NOMO-1 (cell line): ENCODE measurements around the gene ST6GALNAC6.
A peak's percentile ranks its signal among the peaks of the same experiment; 100 is the strongest.

Experiments used
- DNase-seq, 2 experiments: peaks; one replicate each; lab custom pipeline; 2025; ENCODE audit not compliant: unreplicated experiment in 2 of 2; lab: John Stamatoyannopoulos, UW

Gene ST6GALNAC6

DNA sequence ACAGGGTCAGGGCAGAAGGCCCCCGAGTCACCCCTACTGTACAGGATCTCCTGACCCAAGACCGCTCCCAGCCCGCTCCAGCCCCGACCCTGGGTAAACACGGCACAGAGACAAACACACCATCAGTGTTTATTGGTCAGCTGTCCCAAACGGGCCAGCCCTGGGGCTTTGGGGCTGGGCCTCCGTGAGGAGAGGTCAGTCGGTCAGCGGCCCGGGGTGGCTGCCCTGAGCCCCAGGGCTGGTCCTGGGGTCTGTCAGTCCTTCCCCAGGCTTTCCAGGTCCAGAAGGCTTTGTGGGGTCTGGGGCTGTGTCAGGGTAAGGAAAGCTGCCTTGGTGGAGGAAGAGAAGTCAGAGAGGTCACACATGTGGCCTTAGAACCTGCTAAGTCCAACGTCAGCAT is 35.6 kb upstream of the ST6GALNAC6 start:
- no peak for DNase-seq

DNA sequence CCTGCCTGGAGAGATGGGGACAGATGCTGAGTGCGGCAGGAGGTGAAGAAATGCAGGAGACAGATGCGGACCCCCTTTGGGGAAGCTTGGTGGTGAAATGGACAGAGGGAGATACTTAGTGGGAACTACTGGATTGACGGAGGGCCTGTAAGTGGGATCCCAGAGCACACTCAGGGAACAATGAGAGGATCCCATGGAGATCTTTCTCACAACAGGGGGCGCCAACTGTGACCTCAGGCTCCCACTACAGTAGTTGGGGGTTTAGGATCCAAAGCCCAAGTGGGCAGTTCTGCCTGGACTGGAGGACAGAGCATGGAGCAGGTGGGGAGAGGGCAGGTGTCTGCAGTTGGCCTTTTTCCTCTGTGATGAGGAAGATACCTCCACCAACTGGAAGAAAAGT is 34.8 kb upstream of the ST6GALNAC6 start:
- no peak for DNase-seq

DNA sequence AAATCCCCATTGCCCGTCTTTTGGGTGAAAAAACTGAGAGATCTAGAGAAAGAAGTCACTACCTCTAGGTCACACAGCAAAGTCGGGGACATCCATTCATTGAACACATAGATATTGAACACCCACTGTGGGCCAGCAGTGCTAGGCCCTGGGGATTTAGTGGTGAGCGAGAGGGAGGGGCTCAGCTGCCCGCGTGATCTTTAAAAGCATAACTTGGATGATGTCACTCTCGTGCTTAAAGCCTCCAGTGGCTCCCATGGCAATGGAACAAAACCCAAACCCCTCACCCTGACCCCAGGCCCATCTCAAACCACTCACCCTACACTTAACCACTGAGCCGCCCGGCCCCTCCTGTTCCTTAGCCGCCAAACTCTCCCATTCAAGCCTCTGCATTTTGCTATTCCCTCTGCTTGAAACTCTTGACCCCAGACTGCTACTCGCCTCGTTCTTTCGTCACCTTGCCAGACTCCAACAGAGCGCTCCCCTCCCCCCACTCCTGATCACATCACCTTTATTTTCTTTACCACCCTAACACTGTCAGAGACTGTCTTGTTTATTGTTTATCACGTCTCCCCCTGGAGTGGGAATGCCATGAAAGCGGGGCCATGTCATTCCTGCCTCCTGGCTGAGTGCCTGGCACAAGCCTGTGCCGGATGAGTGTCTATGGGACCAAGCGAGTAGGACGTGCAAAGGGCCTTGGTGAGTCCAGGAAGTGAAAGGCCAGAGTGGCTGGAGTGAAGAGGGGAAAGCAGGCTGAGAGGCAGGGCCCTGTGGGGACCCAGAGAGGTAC is 31.9 kb upstream of the ST6GALNAC6 start:
- DNase-seq = peak in 1 of 2 experiments; percentile 28

DNA sequence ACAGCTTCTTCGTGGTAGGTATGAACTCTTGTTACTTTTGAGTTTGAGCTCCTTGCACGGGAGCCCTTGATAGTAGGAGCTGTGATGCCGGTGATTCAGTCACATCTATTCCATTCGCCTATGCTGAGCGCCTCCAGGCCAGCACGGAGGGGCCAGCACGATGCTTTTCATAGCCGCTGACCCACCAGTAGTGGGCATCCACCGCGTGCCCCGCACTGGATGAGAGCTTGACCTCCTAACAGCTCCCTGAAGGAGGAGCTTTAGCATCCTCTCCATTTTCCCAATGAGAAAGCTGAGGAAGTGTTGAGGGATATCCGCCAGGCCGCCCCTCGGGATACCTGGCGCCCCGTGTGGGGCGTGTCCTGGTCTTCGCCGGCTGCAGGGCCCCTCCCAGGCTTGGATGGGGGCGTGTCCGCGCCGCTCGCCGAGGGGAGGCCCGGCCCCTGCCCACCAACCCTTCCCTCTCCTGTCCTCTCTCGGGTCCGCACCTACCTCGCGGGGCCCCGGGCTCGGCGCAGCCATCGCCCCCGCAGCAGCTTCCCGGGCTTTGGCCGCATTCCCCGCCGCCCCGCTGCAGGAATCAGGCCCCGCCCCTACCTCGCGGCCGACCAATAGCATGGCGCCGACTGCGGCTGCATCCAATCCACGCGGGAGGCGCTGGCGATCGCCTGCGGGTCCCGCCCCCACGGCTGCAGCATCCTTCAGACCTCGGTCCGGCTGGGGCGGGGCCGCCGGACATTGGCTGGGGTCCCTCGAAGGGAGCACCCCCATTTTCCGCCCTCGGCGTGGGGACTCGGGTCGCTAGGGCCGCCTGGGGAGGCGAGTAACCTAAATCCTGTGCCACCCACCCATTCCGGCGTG is 31.1 kb upstream of the ST6GALNAC6 start, which contains the start of gene PIP5KL1:
Gene PIP5KL1 (minus strand): TSS at position 547 of the 861 bp plus-strand sequence. CDS start 25 bp downstream, at position 522.
- DNase-seq = peak; percentile 51 to 57

DNA sequence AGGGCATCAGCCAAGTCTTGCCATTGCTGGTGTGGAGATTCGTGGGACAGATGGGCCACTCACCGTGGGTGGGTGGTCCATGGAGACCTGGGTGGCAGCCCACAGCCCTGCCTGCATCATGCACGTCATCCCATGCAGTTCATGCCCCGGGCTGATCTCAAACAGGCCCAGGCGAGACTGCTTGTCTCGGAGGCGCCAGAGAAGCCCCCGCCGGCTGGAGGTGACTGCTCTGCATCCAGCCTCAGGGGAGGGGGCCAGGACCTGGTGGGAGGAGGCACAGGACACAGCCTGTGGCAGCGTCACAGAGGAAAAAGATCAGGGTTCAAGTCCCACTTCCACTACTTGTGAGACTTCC is 30.2 kb upstream of the ST6GALNAC6 start:
- no peak for DNase-seq

DNA sequence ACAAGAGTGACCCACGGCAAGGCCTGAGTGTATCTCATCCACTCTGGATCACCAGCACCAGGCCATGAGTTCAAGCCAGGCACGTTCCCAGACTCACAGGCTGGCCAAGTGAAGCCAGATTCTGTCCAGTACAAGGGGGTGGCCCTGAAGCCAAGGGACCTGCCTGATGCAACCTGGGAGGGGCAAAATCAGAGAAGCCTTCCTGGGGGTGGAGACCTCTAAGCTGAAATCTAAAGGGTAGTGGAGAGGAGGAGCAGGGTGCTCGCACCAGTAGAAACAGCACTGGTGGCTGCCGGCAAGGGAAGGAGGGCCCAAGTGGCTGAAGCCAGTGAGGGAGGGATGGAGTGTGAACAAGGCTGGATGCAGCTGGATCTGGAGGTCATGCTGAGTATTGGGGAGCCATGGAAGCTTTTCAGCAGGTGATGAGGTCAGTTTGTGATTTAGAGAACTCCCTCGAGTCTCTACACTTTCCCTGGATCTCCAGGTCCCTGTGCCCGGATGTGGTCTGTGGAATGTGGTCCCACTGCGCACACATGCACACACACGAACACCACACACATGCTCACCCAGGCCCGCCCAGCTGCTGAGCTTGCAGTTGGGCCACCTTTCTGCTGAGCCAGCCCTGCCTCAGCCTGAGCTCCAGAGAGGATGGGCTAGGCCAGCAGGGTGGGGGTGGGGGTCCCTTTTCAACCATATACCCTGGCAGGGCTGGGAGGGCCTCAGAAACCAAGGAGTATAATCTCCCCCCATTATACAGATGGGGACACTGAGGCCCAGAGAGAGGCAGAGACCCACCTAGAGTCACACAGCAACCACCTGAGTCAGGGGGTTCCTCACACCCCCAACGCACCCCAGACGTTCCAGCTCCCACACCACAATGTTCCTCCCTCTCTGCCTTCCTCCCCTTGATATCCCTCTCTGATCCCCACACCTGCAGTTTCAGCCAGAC is 29.5 kb upstream of the ST6GALNAC6 start:
- no peak for DNase-seq

DNA sequence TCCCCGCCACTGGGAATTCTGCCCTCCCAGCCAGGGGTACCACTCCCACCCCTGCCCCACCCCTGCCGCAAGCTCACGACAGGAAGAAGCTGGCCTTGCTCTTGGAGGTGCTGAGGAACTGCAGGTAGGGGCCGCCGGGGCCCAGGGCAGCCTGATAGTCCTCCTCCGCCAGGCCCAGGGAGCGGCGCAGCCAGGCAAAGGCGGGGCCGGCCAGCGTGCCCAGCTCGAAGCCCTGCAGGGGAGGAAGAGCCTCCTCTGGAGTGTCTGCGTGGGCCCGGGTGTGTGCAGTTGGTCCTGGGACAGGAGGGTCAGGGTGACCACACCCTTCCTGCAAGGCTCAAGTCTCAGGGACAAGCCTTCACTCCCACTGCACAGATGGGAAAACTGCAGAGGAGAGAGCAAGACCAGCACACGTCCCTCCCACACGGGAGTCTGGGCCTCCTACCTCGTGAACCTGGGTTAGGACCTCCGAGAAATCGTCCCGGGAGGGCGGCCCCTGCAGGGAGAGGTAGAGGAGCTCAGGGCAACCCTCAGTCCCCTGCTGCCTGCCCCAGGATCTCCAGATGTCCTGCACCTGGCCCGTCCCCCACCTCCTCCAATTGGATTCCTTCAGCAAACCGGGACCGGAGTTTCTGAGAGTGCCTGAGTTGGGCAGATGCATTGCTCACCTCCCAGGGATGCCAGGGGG is 28.7 kb upstream of the ST6GALNAC6 start:
- no peak for DNase-seq

DNA sequence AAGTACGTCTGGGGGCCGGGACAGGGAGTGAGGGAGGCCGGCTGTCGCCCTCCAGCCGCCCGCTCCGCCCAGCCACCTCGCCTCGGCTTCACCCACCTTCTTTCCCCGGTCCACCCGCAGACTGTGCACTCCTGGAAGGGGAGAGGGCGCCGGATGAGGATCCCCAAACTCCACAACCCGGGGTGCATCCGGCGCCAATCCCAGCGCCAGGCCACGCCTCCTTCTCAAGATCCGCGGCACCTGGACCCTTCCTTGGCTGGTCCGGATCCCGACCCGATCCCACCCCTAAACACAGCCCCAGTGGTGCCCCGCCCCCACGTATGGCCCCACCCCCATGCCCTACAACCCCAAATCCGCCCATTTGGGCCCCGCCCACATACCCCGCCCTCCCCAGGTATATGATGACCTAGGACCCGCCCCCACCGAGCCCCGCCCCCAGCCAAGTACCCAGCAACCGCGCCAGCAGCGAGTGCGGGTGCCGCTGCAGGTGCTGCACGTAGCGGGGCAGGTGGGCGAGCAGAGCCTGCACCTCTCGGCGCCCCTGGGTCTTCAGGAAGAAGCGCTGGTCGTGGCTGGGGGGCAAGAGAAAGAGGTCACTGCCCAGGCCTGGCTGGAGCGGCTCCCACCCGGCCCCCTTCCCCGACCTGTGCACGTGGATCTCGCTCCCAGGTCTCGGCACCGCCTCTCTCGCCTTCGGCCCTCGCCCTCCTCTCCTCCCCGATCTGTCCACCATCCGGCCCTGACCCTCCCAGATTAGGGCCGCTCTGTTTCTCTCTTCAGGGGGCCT is 28.0 kb upstream of the ST6GALNAC6 start:
- no peak for DNase-seq

DNA sequence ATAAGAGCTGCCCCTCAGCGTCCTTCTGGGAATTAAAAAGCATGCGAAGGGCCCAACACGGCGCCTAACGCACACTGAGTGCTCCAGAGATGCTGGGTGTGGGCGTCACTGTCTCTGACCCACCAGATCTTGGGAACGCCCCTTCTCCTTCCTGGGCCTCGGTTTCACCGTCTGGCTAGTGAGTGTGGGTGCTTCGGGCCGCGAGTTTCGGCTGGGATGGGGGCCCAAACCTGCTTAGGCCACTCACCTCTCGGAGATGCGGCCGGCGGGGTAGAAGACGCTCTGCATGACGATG is 27.4 kb upstream of the ST6GALNAC6 start:
- no peak for DNase-seq

DNA sequence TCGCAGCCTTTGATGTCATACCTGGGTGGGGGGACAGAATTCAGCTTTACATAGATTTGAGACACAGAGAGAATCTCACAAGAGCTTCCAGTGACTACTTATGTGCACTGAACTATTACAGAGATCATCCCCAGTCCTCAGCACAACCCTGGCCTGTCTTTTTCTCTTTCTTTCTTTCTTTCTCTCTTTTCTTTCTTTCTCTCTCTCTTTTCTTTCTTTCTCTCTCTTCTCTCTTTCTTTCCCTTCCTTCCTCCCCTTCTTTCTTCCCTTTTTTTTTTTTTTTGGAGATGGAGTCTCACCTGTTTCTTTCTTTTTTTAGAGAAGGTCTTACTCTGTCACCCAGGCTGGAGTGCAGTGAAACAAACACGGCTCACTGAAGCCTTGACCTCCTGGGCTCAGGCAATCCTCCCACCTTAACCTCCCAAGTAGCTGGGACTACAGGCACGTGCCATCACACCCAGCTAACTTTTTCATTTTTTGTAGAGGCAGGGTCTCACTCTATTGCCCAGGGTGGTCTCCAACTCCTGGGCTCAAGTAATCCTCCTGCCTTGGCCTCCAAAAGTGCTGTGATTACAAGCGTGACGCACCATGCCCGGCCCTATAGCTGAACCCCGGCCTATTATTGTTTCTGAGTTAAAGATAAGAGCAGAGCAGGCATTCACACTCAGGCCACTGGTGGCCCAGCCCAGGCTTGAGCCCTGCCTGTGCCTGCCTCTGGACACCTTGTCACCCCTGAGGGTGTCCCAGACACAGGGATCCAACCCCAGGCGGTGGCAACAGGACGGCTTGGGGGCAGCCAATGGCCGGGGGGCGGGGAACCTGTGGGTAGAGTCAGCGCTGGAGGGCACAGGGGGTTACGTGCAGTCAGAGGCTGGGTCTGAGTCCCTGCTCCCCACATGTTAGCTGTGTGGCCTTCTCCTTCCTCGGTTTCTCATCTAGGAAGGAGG is 26.8 kb upstream of the ST6GALNAC6 start:
- DNase-seq = no peak

DNA sequence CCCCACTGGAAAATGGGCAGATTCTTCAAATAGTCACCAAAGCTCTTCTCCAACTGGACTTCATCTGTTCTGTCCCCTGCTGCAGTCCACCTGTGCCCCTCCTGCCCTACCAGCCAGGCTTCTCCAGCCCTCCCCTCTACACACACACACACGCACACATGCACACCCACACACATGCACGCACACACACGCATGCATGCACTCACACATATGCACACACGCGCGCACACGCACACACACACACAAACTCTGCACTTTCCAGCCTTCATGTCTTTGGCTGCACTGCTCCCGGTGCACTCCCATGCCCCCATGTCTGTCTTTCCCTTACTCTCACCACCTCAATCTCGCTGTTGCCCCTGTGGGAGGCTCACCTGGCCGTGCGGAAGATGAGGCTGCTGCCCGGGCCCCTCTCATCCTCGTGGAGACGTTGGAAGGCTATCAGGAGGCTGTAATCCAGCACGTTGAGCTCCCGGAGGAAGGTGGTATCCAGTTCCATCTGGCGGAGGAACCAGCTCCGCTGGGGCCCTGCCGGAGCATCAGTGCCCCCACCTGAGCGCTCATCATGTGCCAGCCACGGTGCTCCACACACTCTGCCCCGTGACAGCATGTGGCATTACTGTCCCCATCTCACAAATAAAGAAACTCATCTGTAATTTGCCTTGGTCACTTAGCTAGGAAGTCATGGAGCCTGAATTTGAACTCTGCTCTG is 25.5 kb upstream of the ST6GALNAC6 start:
- no peak for DNase-seq

DNA sequence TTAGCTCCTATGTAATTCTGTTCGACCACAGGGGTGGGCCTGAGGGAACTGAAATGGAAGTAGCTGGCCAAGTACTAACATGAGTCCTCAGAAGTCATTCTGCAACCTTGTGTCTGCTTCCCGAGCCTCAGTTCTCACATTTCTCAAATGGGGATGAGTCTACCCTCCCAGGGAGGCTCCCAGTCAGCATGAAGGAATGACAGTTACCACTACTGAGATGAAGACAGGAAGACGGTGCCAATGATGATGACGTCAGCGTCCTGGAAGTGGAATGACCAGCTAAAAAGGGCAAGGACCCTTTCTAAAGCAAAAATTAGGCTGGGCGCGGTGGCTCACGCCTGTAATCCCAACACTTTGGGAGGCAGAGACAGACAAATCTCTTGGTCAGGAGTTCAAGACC is 24.4 kb upstream of the ST6GALNAC6 start:
- DNase-seq = no peak

DNA sequence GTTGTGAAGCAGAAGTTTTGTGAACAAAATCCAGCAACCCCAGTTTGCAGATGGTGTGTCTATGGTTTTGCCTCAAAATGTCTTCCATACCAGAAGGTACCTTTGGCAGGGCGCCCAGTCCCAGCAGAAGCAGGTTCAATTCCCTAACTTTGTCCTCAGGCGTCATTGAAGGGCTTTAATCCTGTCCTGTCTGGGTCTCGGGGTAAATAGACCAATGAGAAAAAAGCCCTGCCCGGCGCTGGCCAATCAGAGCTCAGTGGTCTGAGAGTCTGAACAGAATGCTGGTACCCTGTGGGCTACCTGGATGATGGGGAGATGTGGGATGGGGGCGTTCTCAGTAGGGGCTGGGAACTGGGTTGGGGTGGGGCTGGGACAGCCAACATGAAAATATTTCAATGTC is 23.6 kb upstream of the ST6GALNAC6 start:
- DNase-seq = no peak

DNA sequence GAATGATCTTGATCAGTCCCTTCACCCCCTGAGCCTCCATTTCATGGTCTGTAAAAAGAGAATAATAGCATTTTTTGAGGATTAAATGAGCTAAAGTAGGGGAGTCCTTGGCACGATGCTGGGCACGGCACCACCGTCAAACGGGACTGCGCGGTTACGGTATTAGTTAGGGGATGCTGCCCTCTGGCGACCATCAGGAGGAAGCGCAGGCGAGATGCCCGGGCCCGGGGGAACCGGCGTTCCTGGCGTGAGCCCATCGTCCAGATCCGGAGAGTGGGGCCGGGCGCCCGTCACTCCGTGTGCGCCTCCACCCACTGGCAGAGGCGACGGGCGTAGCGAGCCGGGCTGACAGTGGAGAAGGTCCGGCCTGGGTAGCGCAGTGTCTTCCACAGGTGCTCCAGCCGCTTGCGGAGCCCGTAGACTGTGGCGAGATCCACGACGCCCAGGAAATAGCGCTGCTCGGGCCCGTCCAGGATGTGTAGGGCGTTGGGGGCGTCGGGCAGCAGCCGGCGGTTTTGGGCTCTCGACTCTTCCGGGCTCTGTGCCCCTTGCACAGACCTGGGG is 22.2 kb upstream of the ST6GALNAC6 start:
- DNase-seq = peak in 1 of 2 experiments; percentile 18

DNA sequence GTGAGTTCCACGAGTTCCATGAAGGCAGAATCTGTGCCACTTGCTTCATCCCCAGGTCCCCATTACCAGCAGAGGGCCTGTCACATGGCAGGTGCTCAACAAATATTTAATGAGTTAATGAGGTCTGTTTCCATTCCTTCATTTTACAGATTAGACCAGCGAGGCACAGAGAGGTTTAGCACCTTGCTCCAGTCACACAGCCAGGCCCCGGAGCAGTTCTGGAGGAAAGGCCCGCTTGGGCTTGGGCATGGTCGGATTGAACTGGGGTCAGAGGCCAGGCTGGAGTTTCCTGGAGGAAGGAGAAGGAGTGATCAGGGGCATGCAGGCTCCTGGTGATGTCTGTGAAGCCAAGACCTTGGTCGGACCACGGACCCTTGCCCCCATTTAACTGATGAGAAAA is 21.4 kb upstream of the ST6GALNAC6 start:
- DNase-seq = no peak

DNA sequence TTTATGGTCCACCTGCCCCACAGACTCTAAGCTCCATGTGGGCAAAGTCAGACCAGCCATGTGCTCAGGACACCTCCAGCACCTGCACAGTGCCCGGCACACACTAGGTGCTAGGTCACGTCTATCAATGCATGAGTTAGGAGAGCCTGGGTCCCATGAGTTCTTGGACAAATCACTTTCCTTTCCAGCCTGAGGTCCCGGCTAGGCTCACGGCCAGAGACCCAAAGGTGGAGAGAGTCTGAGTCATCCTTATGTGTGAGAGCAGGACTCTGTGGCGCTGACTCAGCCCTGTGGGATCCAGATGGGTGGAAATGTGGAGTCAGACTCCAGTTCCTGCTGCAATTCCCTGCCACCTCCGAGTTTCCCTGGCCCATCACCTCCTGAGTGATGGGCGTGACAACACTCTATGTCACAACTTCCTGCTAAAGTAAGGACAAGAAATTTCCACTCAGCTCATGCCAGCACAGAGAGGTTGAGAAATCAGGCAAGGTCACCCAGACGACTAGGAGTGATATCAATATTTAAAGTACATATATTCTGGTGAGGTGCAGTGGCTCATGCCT is 19.9 kb upstream of the ST6GALNAC6 start:
- DNase-seq = peak; percentile 50 to 56
